ENCODE results near the gene RAP1GAP2.

DNA sequence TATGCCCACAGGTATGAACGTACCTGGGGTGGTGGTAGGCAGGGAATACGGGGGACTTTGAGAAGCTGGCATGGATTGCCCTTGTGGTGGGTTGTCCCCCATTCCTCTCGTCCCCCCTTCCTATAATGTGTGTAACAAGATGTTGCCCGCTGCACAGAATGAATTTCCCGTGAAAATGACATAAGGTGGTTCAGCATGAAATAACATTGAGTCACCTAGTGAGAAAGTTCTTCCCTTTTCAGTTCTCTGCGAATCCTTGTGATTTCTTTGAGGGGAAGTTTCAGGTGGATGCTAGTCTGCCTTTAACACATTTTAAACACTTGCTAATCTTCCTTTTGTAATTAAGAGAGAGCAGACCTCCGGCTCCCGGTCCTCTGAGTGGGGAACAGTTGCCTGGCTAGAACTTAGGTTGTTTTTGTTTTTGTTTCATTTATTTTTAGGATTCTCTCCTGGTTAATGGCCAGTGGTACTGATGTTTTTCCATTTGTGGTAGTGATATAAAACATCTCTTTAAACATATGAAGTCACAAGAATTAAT, 58.9 kb downstream of the RAP1GAP2 start:
- TF ChIP-seq ZBTB21 (CRISPR knock-in tag; IDR thresholded peaks at IDR 0.05; ENCODE audit: borderline replicate concordance): no peak
- no peak for TF ChIP-seq ZNF232 (CRISPR knock-in tag; IDR thresholded peaks at IDR 0.05)
- TF ChIP-seq, protein P1, sequence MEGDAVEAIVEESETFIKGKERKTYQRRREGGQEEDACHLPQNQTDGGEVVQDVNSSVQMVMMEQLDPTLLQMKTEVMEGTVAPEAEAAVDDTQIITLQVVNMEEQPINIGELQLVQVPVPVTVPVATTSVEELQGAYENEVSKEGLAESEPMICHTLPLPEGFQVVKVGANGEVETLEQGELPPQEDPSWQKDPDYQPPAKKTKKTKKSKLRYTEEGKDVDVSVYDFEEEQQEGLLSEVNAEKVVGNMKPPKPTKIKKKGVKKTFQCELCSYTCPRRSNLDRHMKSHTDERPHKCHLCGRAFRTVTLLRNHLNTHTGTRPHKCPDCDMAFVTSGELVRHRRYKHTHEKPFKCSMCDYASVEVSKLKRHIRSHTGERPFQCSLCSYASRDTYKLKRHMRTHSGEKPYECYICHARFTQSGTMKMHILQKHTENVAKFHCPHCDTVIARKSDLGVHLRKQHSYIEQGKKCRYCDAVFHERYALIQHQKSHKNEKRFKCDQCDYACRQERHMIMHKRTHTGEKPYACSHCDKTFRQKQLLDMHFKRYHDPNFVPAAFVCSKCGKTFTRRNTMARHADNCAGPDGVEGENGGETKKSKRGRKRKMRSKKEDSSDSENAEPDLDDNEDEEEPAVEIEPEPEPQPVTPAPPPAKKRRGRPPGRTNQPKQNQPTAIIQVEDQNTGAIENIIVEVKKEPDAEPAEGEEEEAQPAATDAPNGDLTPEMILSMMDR (IDR thresholded peaks at IDR 0.05): no peak
- TF ChIP-seq, protein P2, sequence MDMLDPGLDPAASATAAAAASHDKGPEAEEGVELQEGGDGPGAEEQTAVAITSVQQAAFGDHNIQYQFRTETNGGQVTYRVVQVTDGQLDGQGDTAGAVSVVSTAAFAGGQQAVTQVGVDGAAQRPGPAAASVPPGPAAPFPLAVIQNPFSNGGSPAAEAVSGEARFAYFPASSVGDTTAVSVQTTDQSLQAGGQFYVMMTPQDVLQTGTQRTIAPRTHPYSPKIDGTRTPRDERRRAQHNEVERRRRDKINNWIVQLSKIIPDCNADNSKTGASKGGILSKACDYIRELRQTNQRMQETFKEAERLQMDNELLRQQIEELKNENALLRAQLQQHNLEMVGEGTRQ (CRISPR knock-in tag; IDR thresholded peaks at IDR 0.05): no peak
- TF ChIP-seq, protein P3, sequence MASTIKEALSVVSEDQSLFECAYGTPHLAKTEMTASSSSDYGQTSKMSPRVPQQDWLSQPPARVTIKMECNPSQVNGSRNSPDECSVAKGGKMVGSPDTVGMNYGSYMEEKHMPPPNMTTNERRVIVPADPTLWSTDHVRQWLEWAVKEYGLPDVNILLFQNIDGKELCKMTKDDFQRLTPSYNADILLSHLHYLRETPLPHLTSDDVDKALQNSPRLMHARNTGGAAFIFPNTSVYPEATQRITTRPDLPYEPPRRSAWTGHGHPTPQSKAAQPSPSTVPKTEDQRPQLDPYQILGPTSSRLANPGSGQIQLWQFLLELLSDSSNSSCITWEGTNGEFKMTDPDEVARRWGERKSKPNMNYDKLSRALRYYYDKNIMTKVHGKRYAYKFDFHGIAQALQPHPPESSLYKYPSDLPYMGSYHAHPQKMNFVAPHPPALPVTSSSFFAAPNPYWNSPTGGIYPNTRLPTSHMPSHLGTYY (CRISPR knock-in tag; IDR thresholded peaks at IDR 0.05): no peak
- TF ChIP-seq OVOL2 (CRISPR knock-in tag; IDR thresholded peaks at IDR 0.05; ENCODE audit: borderline replicate concordance): no peak
- no peak for TF ChIP-seq GABPB1 (CRISPR knock-in tag; IDR thresholded peaks at IDR 0.05)
- TF ChIP-seq RORB (CRISPR knock-in tag; IDR thresholded peaks at IDR 0.05): no peak
- TF ChIP-seq, protein P4, sequence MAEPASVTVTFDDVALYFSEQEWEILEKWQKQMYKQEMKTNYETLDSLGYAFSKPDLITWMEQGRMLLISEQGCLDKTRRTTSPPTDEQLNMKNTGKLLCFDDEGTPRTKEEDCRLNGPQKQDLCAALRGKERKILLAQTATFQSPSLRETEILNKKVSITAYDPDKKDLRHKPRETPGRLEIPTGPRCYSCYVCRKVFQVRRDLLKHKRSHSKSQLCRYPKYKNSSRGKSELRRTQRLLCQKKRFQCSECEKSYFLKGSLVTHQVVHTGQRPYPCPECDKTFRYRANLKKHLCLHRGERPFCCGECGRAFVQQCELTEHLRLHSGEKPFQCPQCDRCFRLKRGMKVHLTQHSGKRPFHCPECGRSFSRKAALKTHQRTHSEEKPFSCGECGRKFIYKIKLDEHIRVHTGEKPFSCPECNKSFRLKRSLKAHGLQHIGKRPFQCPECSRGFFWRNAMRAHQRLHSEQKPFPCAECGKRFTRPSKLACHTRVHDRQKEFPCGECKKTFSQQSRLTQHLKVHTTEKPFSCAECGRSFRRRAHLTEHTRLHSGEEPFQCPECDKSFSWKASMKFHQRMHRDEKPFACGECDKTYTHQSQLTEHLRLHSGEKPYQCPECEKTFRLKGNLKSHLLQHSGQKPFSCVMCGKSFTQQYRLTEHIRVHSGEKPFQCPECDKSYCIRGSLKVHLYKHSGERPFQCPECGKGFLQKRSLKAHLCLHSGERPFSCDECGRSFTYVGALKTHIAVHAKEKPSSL (CRISPR knock-in tag; conservative IDR thresholded peaks at IDR 0.05): no peak
- no peak for TF ChIP-seq RELA (CRISPR knock-in tag; IDR thresholded peaks at IDR 0.05; ENCODE audit: borderline replicate concordance)
